GM18505 (cell line): Measurements from ENCODE around the gene ERI2.
A peak's percentile ranks its signal among the peaks of the same experiment; 100 is the strongest.
"Not testable (repeated sequence)": the region's sequence is repeated elsewhere in the genome, so short reads cannot be mapped to it uniquely, and the experiment has no call there.

Source experiments
- ATAC-seq: cut with Tn5 transposase; IDR thresholded peaks from one replicate; pipeline ENCODE4 v1.9.1; 2021; ENCODE audit not compliant: unreplicated experiment
- POLR2A ChIP-seq: IDR thresholded peaks from 4 replicates; pipeline ENCODE4 v1.6.1; 2011; ENCODE audit warnings: borderline replicate concordance; ENCODE audit not compliant: insufficient read depth, insufficient read length; ENCODE audit errors: extremely low read depth

Gene ERI2

GRCh38 chr16:20765732-20766131 lies 40.5 kb downstream of the ERI2 start:
- ATAC-seq = no peak
- TF ChIP-seq POLR2A = no peak

- ATAC-seq = not testable (repeated sequence)
Measured at GRCh38 chr16:20764448-20764847, 41.8 kb downstream of the ERI2 start.

- peak; percentile 57 for TF ChIP-seq POLR2A
- ATAC-seq = peak; percentile 96
Measured at GRCh38 chr16:20763461-20764232, 42.6 kb downstream of the ERI2 start, which contains the start of gene ACSM3. Gene ACSM3, plus strand, starts transcription at chr16:20764014. Its CDS starts 6,021 bp downstream, at chr16:20770035.

DNA sequence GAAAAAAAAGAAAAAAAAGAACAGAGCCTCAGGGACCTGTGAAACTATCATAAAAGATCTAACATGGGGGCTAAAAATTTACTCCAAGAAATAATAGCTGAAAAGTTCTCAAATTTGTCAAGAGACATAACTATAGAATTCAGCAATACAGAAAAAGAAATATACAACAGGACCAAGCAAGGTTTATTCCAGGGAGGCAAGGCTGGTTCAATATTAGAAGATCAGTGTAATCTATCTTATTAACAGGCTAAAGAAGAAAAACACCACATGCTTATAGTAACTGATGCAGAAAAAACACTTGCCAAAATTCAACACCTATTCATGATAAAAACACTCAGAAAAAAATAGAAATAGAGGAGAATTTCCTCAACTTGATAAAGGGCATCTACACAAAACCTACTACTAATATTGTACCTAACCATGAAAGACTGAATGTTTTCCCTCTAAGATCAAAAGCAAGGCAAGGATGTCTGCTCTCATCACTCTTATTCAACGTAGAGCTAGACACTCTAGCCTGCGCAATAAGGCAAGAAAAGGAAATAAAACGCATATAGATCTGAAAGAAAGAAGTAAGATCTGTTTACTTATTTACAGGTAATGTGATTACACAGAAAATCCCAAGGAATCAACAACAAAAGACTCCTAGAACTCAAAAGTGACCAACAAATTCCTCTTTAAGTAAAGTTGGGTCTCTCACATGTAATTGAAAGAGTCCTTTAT lies 43.7 kb downstream of the ERI2 start:
- TF ChIP-seq POLR2A = no peak
- ATAC-seq = no peak

- no peak for ATAC-seq
- no peak for TF ChIP-seq POLR2A
Measured at GRCh38 chr16:20761175-20761574, 45.1 kb downstream of the ERI2 start.

DNA sequence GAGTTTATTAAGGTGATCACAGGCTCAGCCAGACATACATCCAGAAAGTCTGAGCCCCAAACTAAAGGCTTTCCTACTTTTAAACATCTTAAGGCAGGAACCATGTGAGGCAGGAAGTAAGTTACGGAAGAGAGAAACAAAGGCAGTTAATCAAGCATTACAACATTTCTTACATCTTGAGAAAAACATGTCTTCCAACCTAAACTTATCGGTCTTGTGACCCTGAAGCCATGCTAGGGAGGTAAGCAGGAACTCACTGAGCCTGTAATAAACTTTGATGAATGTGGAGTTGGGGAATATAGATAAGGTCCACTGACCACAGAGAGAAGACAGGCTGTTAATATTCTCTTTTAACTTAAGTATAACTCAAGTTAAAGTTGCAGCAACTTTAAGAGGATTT lies 45.9 kb downstream of the ERI2 start:
- TF ChIP-seq POLR2A = no peak
- no peak for ATAC-seq

DNA sequence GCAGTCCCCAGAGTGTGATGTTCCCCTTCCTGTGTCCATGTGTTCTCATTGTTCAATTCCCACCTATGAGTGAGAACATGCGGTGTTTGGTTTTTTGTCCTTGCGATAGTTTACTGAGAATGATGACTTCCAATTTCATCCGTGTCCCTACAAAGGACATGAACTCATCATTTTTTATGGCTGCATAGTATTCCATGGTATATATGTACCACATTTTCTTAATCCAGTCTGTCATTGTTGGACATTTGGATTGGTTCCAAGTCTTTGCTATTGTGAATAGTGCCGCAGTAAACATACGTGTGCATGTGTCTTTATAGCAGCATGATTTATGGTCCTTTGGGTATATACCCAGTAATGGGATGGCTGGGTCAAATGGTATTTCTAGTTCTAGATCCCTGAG lies 50.5 kb downstream of the ERI2 start:
- ATAC-seq = not testable (repeated sequence)

DNA sequence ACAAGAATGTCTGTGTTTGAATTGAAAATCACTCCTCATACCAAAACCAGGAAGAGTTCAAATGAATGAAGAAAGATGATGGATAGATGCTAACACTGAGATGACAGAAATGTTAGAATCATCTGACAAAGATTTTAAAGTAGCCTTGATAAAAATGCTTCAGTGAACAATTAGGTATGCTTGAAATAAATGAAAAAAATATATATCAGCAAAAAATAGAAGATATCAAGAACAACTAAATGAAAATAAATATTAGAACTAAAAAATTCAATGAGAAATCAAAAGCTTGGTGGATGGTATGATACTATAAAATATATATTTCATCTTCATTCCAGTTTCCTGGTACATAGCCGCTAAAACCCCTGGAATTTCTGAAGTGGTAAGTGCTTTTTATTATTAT lies 51.0 kb downstream of the ERI2 start:
- TF ChIP-seq POLR2A = no peak
- no peak for ATAC-seq

DNA sequence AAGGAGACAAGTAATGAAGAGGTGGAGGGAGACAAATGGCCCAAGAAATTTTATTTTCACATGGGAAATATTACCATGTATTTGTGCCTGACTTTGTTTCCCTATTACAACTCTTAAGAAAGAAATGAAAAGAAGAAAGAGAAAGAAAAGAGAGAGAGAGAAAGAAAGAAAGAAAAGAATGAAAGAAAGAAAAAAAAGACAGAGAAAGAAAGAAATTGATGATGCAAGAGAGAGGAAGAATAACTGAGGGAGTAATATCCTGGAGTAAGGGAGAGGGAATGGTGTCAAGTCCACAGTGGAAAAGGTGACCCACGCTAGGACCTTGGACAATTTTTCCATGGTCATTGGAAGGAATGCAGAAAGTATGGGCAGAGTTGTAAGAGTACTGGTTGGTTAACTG lies 52.5 kb downstream of the ERI2 start:
- TF ChIP-seq POLR2A = no peak
- ATAC-seq = no peak

GRCh38 chr16:20750558-20750957 lies 55.7 kb downstream of the ERI2 start:
- no peak for TF ChIP-seq POLR2A
- ATAC-seq = no peak

GRCh38 chr16:20749474-20749873 lies 56.8 kb downstream of the ERI2 start:
- no peak for TF ChIP-seq POLR2A
- ATAC-seq = no peak

DNA sequence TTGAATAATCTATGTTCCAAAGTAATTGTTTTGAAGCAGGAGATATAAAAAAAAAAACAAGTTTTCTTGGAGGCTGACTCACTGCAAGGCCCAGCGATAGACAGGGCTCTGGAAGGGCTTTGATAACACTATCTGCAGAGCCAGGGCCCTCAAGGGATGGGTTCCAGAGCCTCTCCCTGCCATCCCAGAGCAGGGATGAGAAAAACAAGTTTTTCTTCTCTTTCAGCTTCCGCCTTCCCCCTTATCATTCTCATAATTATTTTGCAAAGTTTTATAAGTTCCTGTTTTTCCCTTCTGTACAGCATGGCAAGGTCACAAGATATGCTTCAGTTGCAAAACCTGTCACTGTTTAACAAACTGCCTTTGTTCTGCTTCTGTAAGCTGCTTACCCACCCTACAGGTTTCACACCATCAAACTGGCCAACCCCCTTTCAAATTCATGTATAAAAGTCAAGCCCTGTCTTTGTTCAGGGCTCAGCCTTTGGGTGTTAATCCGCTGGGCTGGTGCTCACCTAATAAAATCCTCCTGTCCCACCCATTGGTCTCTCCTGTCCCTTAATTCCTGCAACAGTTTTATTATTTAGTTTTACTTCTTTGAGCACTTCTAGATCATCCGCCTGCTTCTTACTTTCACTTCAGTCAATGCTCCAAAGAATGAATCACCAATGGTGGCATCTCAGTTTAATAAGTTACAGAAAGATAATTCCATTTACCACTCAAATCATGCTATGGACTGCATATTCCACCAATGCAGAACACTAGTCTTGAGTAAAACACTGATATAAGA lies 59.0 kb downstream of the ERI2 start:
- no peak for ATAC-seq
- TF ChIP-seq POLR2A = no peak

DNA sequence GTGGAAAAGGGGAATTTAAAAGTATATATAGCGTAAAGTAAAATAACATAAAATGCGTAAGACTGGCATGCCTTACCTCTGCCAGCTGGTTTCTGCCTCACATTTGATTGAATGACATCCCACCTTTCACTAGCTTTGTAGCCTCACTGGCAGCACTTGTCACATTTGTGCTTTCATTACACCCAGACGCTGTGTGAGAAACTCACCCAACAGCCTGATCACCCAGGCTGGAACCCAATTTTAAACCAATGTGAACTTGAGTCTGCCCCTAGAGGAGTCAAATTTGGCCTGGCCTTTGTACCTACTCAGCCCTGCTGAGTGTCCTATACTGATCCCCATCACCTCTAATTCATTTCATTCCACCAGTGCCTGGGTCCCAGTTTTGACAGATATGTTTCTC lies 59.8 kb downstream of the ERI2 start:
- ATAC-seq = no peak

More for the DNA sequence above, 59.8 kb downstream of the ERI2 start:
- TF ChIP-seq POLR2A = no peak
